NCI-H1417 treated with DMSO at 0.1 percent for 48 hours (cell line): ENCODE data around the gene EIPR1.
"Not testable (repeated sequence)": the region's sequence is repeated elsewhere in the genome, so short reads cannot be mapped to it uniquely, and the experiment has no call there.

Source experiments
- DNase-seq: peaks from one replicate; lab custom pipeline; 2025; lab: John Stamatoyannopoulos, UW

The EIPR1 gene

DNA sequence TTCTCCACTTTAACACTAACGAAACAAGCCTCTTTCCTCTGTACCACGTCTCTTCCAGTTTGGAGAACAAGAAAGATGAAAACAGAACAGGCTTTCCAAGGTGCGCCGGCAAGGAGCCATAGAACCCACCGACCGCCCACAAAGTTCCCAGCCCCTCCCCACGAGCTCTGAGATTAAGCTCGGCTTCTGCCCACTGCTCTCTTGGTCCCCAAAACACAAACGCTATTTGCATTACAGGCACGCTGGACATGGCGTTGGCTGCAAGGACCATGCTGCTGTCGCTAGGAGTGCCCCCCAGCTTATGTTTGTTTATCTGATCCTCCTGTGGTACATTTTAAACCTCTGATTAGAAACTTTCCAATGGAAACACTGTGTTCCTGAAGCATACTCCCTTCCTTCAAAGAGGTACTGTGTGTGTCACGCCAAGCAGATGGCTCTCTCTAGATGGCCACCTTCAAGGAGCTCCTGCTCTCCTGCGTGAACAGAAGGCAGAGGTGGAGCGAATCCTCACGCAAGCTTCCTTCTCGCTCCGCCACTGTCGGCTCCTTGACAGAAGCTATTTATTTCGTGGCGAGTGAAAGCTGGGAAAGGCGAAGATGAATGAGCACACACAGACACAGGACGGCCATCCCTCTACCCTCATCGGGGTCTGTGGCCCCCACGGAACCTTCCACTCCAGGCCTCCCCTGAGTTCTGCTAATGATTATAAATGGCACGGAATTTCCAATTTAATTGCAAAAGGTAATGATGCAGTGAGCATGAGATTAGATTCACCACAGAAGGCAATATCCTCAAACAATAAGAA lies 166.2 kb downstream of the EIPR1 start:
- DNase-seq = no peak

DNA sequence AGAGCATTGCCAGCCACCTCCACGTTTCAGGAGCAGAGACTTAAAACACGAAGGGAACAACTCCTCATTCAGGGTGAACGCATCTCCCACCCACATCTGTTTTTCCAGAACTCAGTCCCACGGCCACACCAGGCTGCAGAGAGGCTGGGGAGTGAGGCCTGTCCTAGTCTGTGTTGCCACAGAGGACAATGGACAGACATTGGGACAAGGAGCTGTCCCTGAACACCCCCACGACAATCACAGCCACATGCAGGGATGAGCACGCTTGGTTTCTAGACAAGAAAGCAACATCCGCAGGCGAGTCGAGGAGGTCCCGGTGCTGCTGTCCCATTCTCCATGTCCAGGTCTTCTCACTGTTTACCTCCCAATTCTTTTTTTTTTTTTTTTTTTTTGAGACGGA lies 167.4 kb downstream of the EIPR1 start:
- no peak for DNase-seq

GRCh38 chr2:3209258-3209657 lies 168.4 kb downstream of the EIPR1 start:
- DNase-seq = no peak

- no peak for DNase-seq
Observed at GRCh38 chr2:3208591-3208990, 169.0 kb downstream of the EIPR1 start.

DNA sequence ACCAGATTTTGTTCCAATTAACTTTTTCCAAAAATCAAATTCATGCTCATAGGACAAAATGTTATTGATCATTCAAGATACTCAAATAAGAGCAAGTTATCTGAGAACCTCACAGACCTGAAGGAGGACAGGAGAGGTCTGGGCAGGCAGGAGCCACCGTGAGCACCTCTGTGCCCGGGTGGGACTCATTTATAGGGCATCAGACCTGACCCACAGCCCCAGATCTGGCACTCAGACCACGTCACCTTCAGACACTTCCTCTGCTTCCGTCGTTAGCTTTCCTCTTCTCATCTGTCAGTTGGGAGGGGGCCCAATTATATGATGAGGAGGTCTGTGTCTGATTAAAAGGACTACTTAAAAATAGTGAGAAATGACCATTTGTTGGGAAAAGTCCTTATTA lies 169.4 kb downstream of the EIPR1 start:
- no peak for DNase-seq

GRCh38 chr2:3207091-3207491 lies 170.5 kb downstream of the EIPR1 start:
- no peak for DNase-seq

GRCh38 chr2:3205845-3206244 lies 171.8 kb downstream of the EIPR1 start:
- DNase-seq = no peak

GRCh38 chr2:3204031-3204821 lies 173.4 kb downstream of the EIPR1 start:
- no peak for DNase-seq

- no peak for DNase-seq
Observed at GRCh38 chr2:3203497-3204019, 174.1 kb downstream of the EIPR1 start.

DNA sequence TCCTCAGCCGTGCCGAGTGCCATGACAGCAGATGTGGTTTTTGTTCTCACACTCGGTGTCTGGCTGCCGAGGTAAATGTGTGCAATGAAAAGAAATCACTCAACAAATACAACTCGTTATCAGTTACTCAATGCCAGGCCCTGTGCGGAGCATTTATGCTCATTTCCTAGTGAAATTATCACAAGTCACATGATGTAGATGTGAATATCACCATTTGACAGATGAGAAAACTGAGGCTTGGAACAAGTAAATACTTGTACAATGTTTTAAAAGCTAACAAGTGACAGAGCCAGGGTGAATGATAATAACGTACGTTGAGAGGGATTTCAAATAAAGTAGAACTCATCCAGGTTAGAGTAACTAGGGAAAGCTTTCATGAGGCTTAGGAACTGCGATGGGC lies 174.7 kb downstream of the EIPR1 start:
- DNase-seq = no peak

DNA sequence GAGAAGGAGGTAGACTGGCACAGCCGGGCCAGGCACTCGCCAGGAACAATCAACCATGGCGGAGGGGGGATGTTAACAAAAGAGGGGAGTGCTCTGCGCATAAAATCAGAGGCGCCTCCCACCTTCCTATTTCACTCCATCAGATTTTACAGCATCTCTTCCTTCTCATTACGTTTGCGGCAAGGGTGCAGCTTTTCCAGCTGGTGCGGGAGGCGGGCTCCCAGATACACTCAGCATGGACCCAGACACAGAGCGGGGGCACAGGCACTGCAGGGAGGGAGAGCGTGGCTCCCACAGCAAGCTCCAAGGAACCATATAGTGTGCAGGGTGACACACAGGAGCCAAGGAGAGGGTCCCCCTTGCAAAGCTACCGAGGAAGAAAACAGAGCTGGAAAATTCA lies 176.3 kb downstream of the EIPR1 start:
- no peak for DNase-seq

- no peak for DNase-seq
Observed at GRCh38 chr2:3200420-3200939, 177.1 kb downstream of the EIPR1 start.

DNA sequence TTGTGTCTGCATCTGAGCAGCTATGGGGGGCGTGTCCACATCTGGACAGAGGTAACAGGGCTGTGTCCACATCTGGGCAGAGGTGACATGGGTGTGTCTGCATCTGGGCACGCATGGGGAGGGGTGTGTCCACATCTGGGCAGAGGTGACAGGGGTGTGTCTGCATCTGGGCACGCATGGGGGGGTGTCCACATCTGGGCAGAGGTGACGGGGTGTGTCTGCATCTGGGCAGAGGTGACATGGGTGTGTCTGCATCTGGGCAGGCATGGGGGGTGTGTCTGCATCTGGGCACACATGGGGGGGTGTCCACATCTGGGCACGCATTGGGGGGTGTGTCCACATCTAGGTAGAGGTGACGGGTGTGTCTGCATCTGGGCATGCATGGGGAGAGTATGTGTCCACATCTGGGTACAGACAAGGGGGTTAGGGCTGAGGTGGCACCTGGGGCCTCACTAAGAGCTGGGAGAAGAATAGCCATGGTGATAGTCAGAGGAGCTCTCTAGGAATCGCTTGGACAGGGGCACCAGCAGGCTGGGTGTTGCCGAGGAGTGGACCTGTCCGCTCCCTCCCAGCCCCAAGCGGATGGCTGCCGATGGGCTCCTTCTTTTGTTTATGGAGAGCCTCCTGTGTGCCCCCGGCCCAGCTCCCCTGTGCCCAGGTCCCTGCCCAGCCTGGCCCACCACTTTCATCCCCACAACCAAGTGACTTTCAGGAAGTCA lies 177.8 kb downstream of the EIPR1 start:
- DNase-seq = no peak

DNA sequence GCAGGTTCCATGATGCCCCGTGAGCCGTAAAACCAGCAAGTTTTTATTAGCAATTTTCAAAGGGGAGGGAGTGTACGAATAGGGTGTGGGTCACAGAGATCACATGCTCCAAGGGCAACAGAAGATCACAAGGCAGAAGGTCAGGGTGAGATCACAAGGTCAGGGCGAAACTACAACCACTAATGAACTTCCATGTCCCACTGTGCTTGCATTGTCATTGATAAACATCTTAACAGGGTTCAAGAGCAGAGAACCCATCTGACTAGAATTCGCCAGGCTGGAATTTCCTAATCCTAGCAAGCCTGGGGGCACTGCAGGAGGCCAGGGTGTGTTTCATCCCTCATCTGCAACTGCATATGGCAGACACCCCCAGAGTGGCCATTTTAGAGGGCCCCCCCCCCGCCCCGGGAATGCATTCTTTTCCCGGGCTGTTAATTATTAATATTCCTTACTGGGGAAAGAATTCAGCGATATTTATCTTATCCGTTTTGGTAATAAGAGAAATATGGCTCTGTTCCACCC lies 178.9 kb downstream of the EIPR1 start:
- not testable (repeated sequence) for DNase-seq

DNA sequence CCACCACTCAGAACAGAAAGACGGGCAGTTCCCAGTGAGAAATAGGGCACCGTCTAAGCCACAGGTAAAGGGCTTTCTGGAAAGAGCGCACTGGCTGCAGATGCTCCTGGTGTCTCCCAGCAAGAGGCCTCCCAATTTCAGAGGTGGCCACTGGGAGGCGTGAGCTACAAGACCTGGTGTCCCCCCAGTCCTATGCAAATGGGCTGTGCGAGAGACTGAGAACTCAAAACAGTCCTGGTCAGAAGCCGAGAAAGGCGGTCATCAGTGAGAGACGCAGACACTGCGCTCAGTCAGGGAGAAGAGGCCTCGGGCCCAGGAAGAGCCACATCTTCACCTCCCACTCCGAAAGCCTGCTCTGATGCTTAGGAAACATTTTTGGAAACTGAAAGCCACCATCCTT lies 179.5 kb downstream of the EIPR1 start:
- DNase-seq = no peak

GRCh38 chr2:3197308-3197707 lies 180.3 kb downstream of the EIPR1 start:
- no peak for DNase-seq

DNA sequence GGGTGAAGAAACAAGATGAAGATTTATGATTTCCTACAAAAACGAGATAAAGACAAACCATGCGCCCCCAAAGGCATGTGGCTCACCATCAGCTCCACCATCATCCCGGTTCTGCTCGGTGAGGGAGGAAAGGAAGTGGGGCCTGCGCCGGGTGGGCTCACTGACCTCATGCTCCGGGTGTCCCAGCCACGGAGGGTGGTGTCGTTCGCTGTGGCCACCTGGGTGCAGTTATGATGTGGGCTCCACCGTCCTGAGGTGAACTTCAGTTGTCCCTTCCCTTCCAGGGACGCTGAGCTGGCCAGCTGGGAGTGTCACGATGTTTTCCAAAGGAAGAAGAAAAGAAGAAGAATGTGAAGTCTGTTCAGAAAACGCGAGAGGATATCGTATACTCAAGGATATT lies 180.9 kb downstream of the EIPR1 start:
- no peak for DNase-seq

GRCh38 chr2:3195641-3196476 lies 181.8 kb downstream of the EIPR1 start:
- no peak for DNase-seq

DNA sequence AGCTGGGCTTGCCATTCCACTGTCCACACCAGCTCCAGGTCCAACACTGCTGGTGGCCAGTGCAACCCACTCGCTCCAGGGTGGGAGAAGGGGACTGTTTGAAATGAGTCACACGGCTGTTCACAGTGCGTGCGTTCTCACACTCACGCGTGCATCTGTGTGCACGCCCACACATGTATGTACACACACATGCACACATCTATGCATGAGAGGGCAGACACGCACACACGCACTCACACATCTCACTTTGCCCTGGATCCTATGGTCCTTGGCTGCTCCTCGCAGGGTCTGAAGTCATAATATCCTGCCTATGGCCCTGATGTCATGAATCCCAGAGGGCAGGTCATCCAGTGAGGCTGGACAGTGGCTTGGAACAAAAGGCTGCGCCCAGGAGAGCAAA lies 182.8 kb downstream of the EIPR1 start:
- DNase-seq = no peak

DNA sequence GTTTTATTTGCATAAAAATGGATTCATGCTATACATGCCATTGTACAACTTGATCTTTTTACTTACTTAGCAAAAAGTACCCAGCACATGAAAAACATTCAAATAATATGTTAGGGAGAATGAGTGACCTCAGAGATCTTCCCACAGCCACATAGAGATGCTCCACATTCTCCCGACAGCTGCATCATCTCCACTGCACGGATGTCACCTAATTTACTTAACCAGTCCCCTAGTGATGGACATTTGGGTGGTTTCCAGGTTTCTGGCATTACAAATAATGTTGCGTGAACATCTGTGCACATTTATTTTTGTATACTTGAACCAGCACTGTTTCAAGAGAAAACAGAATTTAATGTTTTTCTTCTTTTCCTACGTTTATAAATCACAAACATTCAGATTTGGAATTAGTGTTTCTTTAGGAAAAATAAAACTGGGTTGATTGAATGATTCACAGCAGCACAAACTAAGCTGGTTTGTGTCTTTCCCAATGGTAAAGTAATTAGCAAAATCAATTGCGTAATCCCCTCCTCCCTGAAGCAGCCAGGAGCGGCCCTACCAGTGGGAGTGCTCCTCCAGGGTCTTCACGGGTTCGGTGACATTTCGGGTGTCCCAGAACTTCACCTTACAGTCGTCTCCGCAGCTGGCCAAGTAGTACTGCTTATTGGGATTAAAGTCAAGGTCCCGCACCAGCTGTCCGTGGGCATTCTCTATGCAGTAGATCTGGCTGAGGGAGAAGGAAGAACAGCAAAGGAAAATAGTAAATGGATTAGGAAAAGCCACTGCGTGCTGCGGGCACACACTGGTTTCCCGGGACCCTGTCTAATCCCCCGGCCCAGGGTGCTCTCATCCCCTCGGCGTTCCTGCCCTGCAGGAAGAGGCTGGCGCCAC lies 183.9 kb downstream of the EIPR1 start:
- no peak for DNase-seq
